Panc1 (cell line): Measurements from ENCODE around the gene CMPK1. TPM values are rescaled to one million over a fixed set of nuclear protein-coding genes. Genes with fewer than 3 reads are reported as not detected.

Experiments used
- ATAC-seq: fragments of 200-7000 bp; cut with Tn5 transposase; 2 replicates; pipeline ENCODE4 v1.9.1; 2020; ENCODE audit warnings: mild to moderate bottlenecking, moderate library complexity
- BruUV-seq: library from RNA; stranded (reverse); fragments of 400-500 nt; replicated peaks from 2 replicates; lab custom pipeline; 2021; lab: Mats Ljungman, UMichigan
- CTCF ChIA-PET: fragments of 300-600 bp; sonication (Branson Sonifier 250); formaldehyde crosslinking; loops from one replicate; lab custom pipeline; 2022; ENCODE audit warnings: antibody characterized with exemption; lab: Charles Lee
- POLR2A ChIA-PET: fragments of 300-600 bp; sonication (Branson Sonifier 250); formaldehyde crosslinking; loops from one replicate; lab custom pipeline; 2022; ENCODE audit warnings: antibody characterized with exemption; lab: Charles Lee
- DNase-seq: peaks from one replicate; pipeline ENCODE4 v3.0.0-alpha.2; 2010; ENCODE audit warnings: low read depth, low spot score
- H3K27ac ChIP-seq: 2 replicates; pipeline ENCODE4 v1.5.1; 2011; ENCODE audit warnings: mild to moderate bottlenecking, low read length, inconsistent platforms
- H3K27me3 ChIP-seq: fragments of 200-500 bp; sonication (Bioruptor generic); 2 replicates; pipeline ENCODE4 v1.6.0; 2014; ENCODE audit warnings: low read length, inconsistent platforms; ENCODE audit not compliant: control insufficient read depth, insufficient read depth
- H3K36me3 ChIP-seq: fragments of 200-500 bp; sonication (Bioruptor generic); 2 replicates; pipeline ENCODE4 v1.5.1; 2014; ENCODE audit warnings: inconsistent platforms, mild to moderate bottlenecking, low read length, moderate library complexity; ENCODE audit not compliant: control insufficient read depth, insufficient read depth
- H3K4me1 ChIP-seq: 2 replicates; pipeline ENCODE4 v1.5.1; 2011; ENCODE audit warnings: inconsistent platforms, mild to moderate bottlenecking, low read length, moderate library complexity; ENCODE audit not compliant: control insufficient read depth, insufficient read depth
- H3K4me3 ChIP-seq, 2 experiments: 2 replicates each; pipeline ENCODE4 v1.5.1; 2011 to 2012; ENCODE audit warnings: low read depth in 2 of 2, low read length in 2 of 2, mild to moderate bottlenecking in 2 of 2, inconsistent platforms in 1 of 2, moderate library complexity in 1 of 2
- H3K9me3 ChIP-seq: fragments of 200-500 bp; sonication (Bioruptor generic); 2 replicates; pipeline ENCODE4 v1.5.1; 2014; ENCODE audit warnings: low read depth, mild to moderate bottlenecking, inconsistent platforms, low read length, moderate library complexity; ENCODE audit not compliant: control insufficient read depth, insufficient read depth
- CTCF ChIP-seq: fragments of 450-650 bp; IDR thresholded peaks from 2 replicates; pipeline ENCODE4 v1.5.1; 2017; ENCODE audit warnings: mild to moderate bottlenecking
- POLR2AphosphoS5 ChIP-seq: IDR thresholded peaks from 2 replicates; pipeline ENCODE4 v1.6.1; 2012; ENCODE audit warnings: mild to moderate bottlenecking, low read depth, low read length, moderate library complexity
- REST ChIP-seq, 2 experiments: IDR thresholded peaks; 2 replicates each; pipeline ENCODE4 v1.6.1; 2011 to 2012; ENCODE audit warnings: low read depth in 2 of 2, control low read depth in 1 of 2, low read length in 1 of 2, mild to moderate bottlenecking in 1 of 2, moderate library complexity in 1 of 2; ENCODE audit not compliant: insufficient read depth in 1 of 2
- SIN3A ChIP-seq: IDR thresholded peaks from 2 replicates; pipeline ENCODE4 v1.6.1; 2012; ENCODE audit warnings: low read depth, mild to moderate bottlenecking, low read length, moderate library complexity, borderline replicate concordance; ENCODE audit not compliant: insufficient read depth
- TCF7L2 ChIP-seq: IDR thresholded peaks from 2 replicates; pipeline ENCODE4 v1.6.1; 2011; ENCODE audit warnings: mild to moderate bottlenecking, low read depth, low read length, inconsistent platforms
- in situ Hi-C: cut with HindIII; loops from 2 replicates; pipeline ENCODE4 v1.10.0; 2016; ENCODE audit warnings: low sequenced_read_pairs, low pct_unique_long_range_greater_than_20kb
- intact Hi-C: fragments of 100-400 bp; cut with micrococcal nuclease; formaldehyde crosslinking; loops from one replicate; pipeline ENCODE4 v1.10.0; 2022; ENCODE audit not compliant: unreplicated experiment
- total RNA-seq: library from RNA; stranded (reverse); gene quantifications from one replicate; pipeline ENCODE4 v1.2.1, GENCODE V29; 2021; ENCODE audit not compliant: unreplicated experiment

CMPK1 gene
- total RNA-seq, 1 experiment from 2014 or later: 85.1 TPM

GRCh38 chr1:47361380-47361779 lies 27.8 kb downstream of the CMPK1 start:
- BruUV-seq: no TSS peak
- TF ChIP-seq SIN3A: no peak
- TF ChIP-seq REST (IDR thresholded peaks at IDR 0.05; ENCODE audit: insufficient read depth in 1 of 2, low read depth in 2 of 2, low read length in 1 of 2): no peak
- no peak for TF ChIP-seq TCF7L2
- no peak for TF ChIP-seq POLR2AphosphoS5
- no peak for TF ChIP-seq CTCF
- no peaks in the 10 kb centered on the region for H3K4me1 ChIP-seq
- DNase-seq (no peak), ATAC-seq (no peak)
- no peak overlapping the region for H3K27ac ChIP-seq
- H3K27me3 ChIP-seq: no peaks in the 10 kb centered on the region
- in situ Hi-C loops (no loop called here), intact Hi-C loops (no loop called here)
- POLR2A ChIA-PET: no interaction called here
- no peaks in the 10 kb centered on the region for H3K36me3 ChIP-seq
- no peaks in the 10 kb centered on the region for H3K9me3 ChIP-seq
- CTCF ChIA-PET: no interaction called here
- no peak overlapping the region for H3K4me3 ChIP-seq

GRCh38 chr1:47362828-47363227 lies 29.2 kb downstream of the CMPK1 start:
- no peaks in the 10 kb centered on the region for H3K9me3 ChIP-seq
- ChIA-PET POLR2A (no interaction called here), CTCF (no interaction called here)
- BruUV-seq: no TSS peak
- in situ Hi-C loops (no loop called here), intact Hi-C loops (no loop called here)
- ATAC-seq (no peak), DNase-seq (no peak)
- H3K4me1 ChIP-seq: no peaks in the 10 kb centered on the region
- H3K27me3 ChIP-seq: no peaks in the 10 kb centered on the region
- no peaks in the 10 kb centered on the region for H3K36me3 ChIP-seq
- H3K27ac ChIP-seq: no peak overlapping the region
- H3K4me3 ChIP-seq: no peak overlapping the region
- no peak for TF ChIP-seq CTCF

- no peak overlapping the region for H3K27ac ChIP-seq
- intact Hi-C loops: no loop called here
- TF ChIP-seq TCF7L2 (no peak), SIN3A (no peak), CTCF (no peak), REST (IDR thresholded peaks at IDR 0.05; ENCODE audit: insufficient read depth in 1 of 2, low read depth in 2 of 2, low read length in 1 of 2) (no peak), POLR2AphosphoS5 (no peak)
- CTCF ChIA-PET: no interaction called here
- DNase-seq (no peak), ATAC-seq (no peak)
- no peaks in the 10 kb centered on the region for H3K9me3 ChIP-seq
- no peaks in the 10 kb centered on the region for H3K27me3 ChIP-seq
- no TSS peak for BruUV-seq
- POLR2A ChIA-PET: no interaction called here
- no peaks in the 10 kb centered on the region for H3K36me3 ChIP-seq
- no peak overlapping the region for H3K4me3 ChIP-seq
- in situ Hi-C loops: no loop called here
- H3K4me1 ChIP-seq: no peaks in the 10 kb centered on the region
Observed at GRCh38 chr1:47367651-47368050, 34.1 kb downstream of the CMPK1 start.
